ENCODE results near the gene RNF208.
"Not testable (repeated sequence)": the region's sequence is repeated elsewhere in the genome, so short reads cannot be mapped to it uniquely, and the experiment has no call there.

The RNF208 gene

DNA sequence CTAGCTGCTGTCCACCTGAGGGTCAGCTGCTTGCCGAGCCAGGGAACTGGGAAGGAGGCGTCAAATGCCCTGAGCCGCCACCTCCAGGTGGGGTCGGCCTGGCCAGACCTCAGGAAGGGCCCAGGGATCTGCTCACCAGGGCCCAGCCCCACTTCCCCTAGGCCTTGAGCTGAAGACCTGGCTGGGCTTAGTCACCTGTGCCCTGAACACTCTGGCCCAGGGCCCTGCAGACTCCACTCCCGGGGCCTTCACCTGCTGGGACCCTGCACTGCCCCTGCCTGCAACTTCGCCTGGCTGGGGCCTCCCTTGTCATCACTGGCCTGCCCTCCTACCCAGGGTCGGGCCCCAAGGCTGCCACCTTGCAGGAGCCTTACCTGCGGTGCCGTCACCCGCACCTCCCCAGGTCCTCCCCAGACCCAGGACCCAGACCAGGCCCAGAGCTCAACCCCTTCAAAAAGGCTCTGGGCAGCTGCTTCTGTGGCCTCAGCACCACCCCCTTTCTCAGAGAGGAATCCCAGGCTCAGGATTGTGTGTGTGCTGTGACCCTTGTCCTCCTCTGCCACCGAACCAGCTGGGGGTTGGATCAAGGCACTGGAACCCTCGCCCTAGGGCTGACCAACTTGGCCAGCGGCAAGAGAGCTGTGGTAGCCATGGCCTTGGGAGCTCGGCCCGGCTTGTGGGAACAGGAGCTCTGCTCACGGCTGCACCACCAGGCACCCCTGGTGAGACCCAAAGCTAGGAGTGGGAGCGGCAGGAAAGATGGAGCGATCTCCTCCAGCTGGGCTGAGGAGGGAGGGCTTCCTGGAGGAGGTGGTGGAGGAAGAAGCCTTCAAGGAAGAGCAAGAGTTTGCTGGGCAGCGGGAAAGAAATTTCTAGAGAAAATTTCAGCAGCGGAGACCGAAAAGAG, 31.9 kb upstream of the RNF208 start:
- ATAC-seq: no peak

GRCh38 chr9:137252555-137253506, 30.8 kb upstream of the RNF208 start:
- no peak for ATAC-seq

- no peak for ATAC-seq
Measured at GRCh38 chr9:137251490-137252268, 29.6 kb upstream of the RNF208 start.

GRCh38 chr9:137251194-137251461, 29.1 kb upstream of the RNF208 start, which contains the start of gene STPG3:
Gene STPG3 (plus strand): TSS chr9:137251286. CDS start chr9:137251287, 1 bp downstream.
- ATAC-seq: no peak

DNA sequence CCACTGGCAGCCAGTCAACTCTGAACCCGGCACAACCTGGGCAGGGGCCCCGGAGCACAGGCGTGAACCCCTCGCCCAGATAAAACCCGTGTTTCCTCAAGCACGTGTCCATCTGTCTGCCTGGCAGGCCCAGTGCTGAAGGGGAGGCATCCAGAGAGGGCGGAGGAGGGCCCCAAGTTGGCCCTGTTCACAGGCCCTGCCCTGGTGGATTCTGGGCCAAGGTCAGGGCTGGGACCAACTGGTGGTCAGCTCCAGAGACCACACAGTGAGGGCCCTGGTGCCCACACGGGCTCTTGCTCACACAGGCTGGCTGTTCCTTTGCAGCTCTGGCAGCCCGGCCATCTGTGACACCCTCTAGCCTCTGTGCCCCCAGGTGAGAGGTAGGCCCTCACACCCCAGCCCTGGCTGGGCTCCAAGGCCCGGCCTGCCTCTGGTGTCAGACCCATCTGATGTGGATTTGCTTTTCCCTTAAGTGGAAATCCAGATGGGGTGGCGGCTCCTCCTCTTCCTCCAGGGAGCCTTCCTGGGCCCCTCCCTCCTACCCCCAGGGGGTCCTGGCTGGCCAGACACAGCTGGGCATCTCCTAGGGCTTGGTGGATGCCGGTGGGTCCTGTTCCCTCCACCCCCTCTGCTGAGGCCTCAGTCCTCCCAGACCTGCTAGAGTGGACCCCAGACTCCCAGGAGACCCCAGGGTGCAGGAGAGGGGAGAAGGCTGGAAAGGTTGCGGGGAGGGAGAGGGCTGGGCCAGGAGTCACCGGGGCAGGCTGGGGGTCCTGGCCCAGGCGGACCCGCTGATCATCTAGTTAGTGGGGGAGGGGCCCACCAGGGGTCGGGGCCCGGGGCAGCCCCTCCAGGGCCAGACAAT, 28.5 kb upstream of the RNF208 start:
- ATAC-seq: no peak

DNA sequence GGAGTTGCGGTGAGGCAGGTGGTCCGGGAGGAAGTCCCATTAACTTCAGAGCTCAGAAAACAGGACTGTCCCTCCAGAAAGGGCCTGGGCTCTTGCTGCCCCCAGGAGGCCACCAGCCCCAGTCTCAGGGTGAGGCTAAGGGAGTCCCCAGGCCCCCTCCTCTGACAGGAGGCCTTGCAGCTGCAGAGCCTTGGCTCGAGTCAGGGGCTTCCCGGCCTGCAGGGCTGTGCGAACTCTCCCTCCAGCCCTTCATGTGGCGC, 25.8 kb upstream of the RNF208 start:
- no peak for ATAC-seq

- no peak for ATAC-seq
Measured at GRCh38 chr9:137247135-137247915, 25.3 kb upstream of the RNF208 start.

GRCh38 chr9:137245450-137246421, 23.7 kb upstream of the RNF208 start:
- ATAC-seq: no peak

DNA sequence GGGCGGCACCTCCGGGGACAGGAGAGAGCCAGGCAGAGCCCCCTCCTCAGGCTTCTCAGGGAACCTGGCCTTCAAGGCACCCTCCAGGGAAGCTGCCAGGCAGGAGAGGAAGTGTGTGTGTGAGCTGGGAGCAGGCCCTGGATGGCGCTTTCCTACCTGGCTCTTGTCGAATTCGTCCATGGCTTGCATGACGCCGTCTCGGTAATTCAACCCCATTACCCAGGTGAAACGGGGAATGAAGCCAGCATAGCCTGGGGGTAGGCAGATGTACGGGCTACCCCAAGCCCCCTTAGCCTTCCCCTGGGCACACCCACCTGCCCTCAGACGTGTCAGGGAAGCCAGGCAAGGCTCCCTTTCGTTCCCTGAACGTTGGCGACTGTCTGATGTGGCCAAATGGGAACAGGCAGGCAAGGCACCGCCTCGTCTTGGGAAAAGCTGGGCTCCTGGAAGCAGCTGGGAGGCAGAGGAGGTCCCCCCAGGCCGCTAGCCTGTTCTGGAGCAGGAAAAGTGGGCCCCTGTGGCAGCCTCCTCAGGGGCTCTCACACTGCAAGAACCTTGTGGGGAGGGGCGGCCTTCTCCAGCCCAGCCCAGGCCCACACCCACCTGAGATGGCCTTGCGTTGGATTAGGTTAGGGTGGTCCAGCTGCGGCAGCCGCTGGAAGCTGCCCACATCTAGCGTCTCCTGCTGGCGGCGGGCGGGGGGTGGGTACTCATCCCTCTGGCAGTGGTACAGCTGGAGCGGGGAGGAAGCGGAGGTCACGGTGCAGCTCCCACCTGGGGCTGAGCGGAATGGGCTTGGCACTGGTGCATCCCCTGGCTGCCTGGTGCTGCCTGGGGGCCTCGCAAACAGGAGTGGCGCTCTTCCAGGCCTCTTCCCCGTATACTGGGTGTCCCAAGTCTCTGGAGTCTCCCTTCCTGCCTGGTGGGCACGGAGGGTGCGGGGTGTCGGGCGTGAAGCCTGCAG, 22.7 kb upstream of the RNF208 start:
- no peak for ATAC-seq

DNA sequence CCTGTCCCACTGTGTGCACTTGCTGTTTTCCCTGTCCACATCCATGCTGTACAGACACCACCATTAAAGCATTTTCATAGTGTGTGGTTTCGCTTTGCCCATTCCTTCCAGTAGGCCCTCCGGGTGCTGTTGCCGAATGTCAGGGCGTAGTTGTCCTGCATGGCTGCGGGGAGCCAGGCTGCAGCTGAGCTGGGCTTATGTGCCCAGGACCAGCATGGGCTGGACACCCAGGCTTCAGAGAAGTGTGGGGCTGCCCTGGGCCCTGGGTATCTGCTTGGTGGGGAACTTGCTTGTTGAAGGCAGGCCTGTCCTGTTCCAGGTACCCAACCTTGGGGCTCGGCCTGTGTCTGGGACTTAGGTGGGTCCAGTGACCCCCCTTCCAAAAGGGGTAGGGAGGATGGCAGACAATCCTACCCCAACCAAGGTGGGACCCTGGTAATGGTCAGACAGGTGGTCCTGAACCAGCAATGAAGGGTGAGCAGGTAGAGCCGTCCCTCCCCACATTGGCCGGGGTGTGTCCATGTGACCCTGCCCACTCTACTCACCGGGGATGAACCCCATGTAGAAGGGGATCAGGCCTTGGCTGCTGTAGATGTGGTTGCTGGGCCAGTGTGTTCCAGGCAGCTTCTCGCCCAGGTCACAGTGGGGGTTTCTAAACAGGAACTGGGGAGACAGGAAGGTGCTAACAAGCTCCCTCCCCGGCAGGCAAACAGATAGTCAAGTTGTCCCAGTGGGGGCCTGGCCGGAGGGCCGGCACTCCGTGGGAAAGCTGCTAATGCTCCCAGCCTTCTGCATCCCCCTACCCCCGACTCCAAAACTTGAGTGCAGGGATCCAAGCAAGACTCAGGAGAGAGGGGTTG, 21.8 kb upstream of the RNF208 start:
- no peak for ATAC-seq

DNA sequence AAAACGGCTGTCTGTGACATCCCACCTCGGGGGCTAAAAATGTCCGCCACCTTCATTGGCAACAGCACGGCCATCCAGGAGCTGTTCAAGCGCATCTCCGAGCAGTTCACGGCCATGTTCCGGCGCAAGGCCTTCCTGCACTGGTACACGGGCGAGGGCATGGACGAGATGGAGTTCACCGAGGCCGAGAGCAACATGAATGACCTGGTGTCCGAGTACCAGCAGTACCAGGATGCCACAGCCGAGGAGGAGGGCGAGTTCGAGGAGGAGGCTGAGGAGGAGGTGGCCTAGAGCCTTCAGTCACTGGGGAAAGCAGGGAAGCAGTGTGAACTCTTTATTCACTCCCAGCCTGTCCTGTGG, 21.2 kb upstream of the RNF208 start:
- ATAC-seq: not testable (repeated sequence)

GRCh38 chr9:137242269-137243203, 20.5 kb upstream of the RNF208 start:
- no peak for ATAC-seq

DNA sequence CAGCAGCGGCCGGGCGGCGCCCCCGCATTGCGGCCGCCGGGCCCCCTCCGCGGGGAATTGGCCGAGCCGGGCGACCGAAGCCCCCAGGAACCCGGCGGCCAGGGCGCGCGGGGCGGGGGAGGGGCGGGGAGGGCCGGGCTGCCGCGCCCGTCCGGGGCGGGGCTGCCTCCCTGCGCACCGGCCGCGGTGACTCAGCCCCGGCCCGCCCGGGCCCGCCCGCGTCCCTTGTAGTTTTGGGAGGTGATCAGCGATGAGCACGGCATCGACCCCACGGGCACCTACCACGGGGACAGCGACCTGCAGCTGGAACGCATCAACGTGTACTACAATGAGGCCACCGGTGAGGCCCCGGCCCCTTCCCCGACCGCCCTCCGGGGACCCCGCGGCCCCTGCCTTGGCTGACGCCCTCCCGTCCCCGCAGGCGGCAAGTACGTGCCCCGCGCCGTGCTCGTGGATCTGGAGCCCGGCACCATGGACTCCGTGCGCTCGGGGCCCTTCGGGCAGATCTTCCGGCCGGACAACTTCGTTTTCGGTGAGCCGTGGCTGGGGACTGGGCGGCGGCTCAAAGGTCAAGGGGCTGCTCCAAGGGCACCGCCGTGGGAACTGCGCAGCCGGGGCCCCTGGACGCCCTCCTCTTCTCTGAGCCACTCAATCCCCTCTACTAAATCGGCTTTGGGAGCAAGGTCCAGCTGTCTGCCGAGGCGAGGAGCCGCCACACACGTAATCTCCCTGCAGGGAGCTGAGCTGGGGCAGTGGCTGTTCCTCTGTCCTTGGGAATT, 19.6 kb upstream of the RNF208 start:
- ATAC-seq: peak; percentile 17 to 21

DNA sequence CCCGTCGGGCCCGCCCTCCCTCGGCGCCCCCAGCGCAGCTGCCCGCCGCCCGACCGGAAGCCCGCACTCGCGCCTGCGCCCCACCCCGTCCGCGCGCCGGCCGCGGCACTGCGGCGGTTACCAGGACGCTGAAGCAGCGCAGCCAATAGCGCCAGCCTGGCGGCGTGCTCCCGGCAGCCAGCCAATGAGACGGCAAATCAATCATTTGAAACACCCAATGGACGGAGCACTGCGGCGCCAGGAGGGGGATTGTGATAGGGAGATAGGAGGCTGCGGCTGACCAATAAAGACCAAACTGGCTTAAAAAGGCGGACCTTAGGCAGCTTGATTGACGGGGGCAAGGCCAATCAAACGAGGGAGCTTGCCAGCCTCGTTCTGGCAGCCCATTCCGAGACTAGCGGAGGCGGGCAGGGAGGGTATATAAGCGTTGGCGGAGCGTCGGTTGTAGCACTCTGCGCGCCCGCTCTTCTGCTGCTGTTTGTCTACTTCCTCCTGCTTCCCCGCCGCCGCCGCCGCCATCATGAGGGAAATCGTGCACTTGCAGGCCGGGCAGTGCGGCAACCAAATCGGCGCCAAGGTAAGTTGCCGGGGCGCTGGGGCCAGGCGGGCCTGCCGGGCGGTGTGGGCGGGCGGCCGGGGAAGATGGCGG, 18.9 kb upstream of the RNF208 start, which contains the start of gene TUBB4B:
TUBB4B (plus strand) TSS at position 447 of the 649 bp plus-strand sequence; CDS start at position 521, 74 bp downstream.
- ATAC-seq: peak; percentile 85 to 86

DNA sequence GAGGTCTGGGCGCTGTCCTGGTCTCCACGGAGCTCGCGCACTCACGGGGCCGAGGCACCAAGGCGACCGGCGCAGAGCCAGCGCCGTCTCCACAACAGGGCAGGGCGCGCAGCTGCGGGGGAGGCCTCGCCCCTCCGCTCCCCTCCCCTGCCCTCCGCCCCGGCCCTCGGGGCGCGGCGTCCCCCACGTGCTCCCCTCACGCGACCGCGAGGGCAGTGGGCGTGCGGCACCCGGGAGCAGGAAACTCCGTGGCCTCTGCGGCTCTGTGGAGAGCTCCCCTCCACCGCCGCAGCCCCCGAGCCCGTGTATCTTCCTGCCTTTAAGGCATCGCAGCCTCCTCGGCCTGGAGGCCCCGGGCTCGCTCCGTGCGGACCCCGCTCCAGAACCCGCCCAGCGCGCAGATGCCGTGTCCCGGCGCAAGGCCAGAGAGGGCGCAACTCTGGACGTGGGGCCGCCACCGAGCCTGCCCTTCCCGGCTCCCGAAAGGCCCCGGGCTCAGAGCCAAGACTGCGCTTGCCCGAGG, 18.3 kb upstream of the RNF208 start:
- peak; percentile 21 to 31 for ATAC-seq

Measured in activated CD4-positive, CD25-positive, alpha-beta regulatory T cell treated with anti-CD3 and anti-CD28 coated beads, Interleukin-2, amount 50 U/mL, for 24 hours (primary cell).